Naive thymus-derived CD4-positive, alpha-beta T cell (primary cell): ENCODE results near the gene CDH4. TPM values are rescaled to one million over a fixed set of nuclear protein-coding genes. Genes with fewer than 3 reads are reported as not detected.
"Not testable (repeated sequence)": the region's sequence is repeated elsewhere in the genome, so short reads cannot be mapped to it uniquely, and the experiment has no call there.

Source experiments
- ATAC-seq: fragments of 150-1000 bp; cut with Tn5 transposase; 2 replicates; pipeline ENCODE4 v1.10.0; 2021; ENCODE audit warnings: mild to moderate bottlenecking, moderate library complexity
- CTCF ChIA-PET: fragments of 350-600 bp; sonication (Branson Sonifier 250); formaldehyde crosslinking; loops from one replicate; lab custom pipeline; 2021; ENCODE audit warnings: antibody characterized with exemption; lab: Charles Lee
- POLR2A ChIA-PET: fragments of 350-600 bp; sonication (Branson Sonifier 250); formaldehyde crosslinking; loops from one replicate; lab custom pipeline; 2021; ENCODE audit warnings: antibody characterized with exemption, inconsistent platforms; lab: Charles Lee
- DNase-seq, 9 donors: peaks; one replicate each; pipeline versions ENCODE4 v3.0.0 to v3.0.0-alpha.2; 2020 to 2022; ENCODE audit warnings: mixed read lengths in 1 of 9
- H3K27ac ChIP-seq: one replicate; pipeline ENCODE4 v1.7.0; 2013; ENCODE audit warnings: mild to moderate bottlenecking, low read depth, low read length, moderate library complexity
- H3K27me3 ChIP-seq, 2 donors: one replicate each; pipeline ENCODE4 v1.7.0; 2013; ENCODE audit warnings: low read length in 2 of 2, mild to moderate bottlenecking in 2 of 2, moderate library complexity in 2 of 2; ENCODE audit not compliant: control insufficient read depth in 2 of 2, insufficient read depth in 2 of 2
- H3K36me3 ChIP-seq, 3 experiments: 1 replicate in 2 of 3; 2 replicates in 1 of 3; pipeline ENCODE4 v1.7.0; 2013; ENCODE audit warnings: low read length in 3 of 3, mild to moderate bottlenecking in 3 of 3, moderate library complexity in 1 of 3; ENCODE audit not compliant: insufficient read depth in 3 of 3, control insufficient read depth in 2 of 3
- H3K4me1 ChIP-seq, 2 donors: one replicate each; pipeline ENCODE4 v1.7.0; 2013; ENCODE audit warnings: low read length in 2 of 2, mild to moderate bottlenecking in 2 of 2, moderate library complexity in 1 of 2; ENCODE audit not compliant: control insufficient read depth in 2 of 2, insufficient read depth in 2 of 2
- H3K4me3 ChIP-seq: 2 replicates; pipeline ENCODE4 v1.7.0; 2013; ENCODE audit warnings: mild to moderate bottlenecking, low read length
- H3K9me3 ChIP-seq, 3 experiments: 1 replicate in 2 of 3; 2 replicates in 1 of 3; pipeline ENCODE4 v1.7.0; 2013; ENCODE audit warnings: low read length in 3 of 3; ENCODE audit not compliant: control insufficient read depth in 2 of 3
- H3K27ac Mint-ChIP-seq, 9 donors: one replicate each; pipeline ENCODE4 v1.8.0; 2020 to 2022; ENCODE audit warnings: mixed read lengths in 9 of 9, mild to moderate bottlenecking in 8 of 9, moderate library complexity in 5 of 9, inconsistent platforms in 2 of 9
- H3K27me3 Mint-ChIP-seq, 5 donors: one replicate each; pipeline ENCODE4 v1.8.0; 2021 to 2022; ENCODE audit warnings: mixed read lengths in 5 of 5, mild to moderate bottlenecking in 1 of 5
- H3K36me3 Mint-ChIP-seq, 5 donors: one replicate each; pipeline ENCODE4 v1.8.0; 2020 to 2022; ENCODE audit warnings: mixed read lengths in 5 of 5, mild to moderate bottlenecking in 3 of 5, inconsistent platforms in 1 of 5
- H3K4me1 Mint-ChIP-seq, 7 donors: one replicate each; pipeline ENCODE4 v1.8.0; 2020 to 2022; ENCODE audit warnings: mixed read lengths in 7 of 7, mild to moderate bottlenecking in 3 of 7, inconsistent platforms in 1 of 7
- H3K4me3 Mint-ChIP-seq, 10 donors: one replicate each; pipeline ENCODE4 v1.8.0; 2020 to 2022; ENCODE audit warnings: mild to moderate bottlenecking in 10 of 10, mixed read lengths in 10 of 10, moderate library complexity in 6 of 10, inconsistent platforms in 2 of 10
- H3K9me3 Mint-ChIP-seq, 11 donors: one replicate each; pipeline ENCODE4 v1.8.0; 2020 to 2022; ENCODE audit warnings: mixed read lengths in 11 of 11, mild to moderate bottlenecking in 4 of 11, inconsistent platforms in 1 of 11, moderate library complexity in 1 of 11
- intact Hi-C, 2 donors: fragments of 100-400 bp; cut with micrococcal nuclease; formaldehyde crosslinking; loops; one replicate each; pipeline ENCODE4 v1.15.1; 2023
- polyA plus RNA-seq, 2 donors: library from polyadenylated mRNA; unstranded; fragments of 300-500 nt; fragmentation: Illumina TruSeq; gene quantifications; one replicate each; pipeline ENCODE4 v1.2.3, GENCODE V29; 2021
- total RNA-seq, 6 experiments: library from RNA in 5 of 6; stranded (reverse) in 5 of 6; gene quantifications; 1 replicate in 5 of 6; 2 replicates in 1 of 6; pipeline ENCODE4 v1.2.3 and lab custom pipeline; 2021 to 2026

The CDH4 gene
- total and polyA plus RNA-seq, 7 experiments from 2014 or later = 0.05 to 0.43 (median 0.14) TPM; not detected in 1

DNA sequence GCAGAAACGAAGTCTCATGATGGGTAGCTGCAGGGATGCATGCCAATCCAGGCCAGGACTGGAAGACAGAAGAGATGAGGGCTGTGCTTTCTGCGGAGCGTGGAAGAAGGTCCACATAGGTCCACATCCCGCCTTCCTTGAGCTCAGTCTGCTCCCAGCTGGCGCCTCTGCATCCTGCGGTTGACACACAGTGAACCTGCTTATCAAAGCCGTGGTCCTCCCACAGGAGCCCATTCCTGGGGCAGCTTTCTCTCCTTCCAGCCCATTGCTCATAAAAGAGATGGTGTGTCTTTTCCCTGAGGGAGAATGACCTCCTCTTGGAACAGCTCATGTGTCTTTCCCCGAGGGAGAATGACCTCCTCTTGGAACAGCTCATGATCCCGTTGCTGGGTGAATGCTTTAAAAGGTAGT lies 225.4 kb downstream of the CDH4 start:
- Mint-ChIP-seq H3K4me1 (no peaks in the 10 kb centered on the region), H3K27me3 (peaks cover 0 to 35% (median 18%) of the 10 kb centered on the region in 5 donors), H3K27ac (no peak overlapping the region), H3K4me3 (no peak overlapping the region), H3K9me3 (peaks cover 3 to 17% (median 6%) of the 10 kb centered on the region in 11 donors), H3K36me3 (peaks cover 0 to 3% (median 0%) of the 10 kb centered on the region in 5 donors)
- intact Hi-C loops = no loop called here
- DNase-seq (no peak), ATAC-seq (no peak)
- Histone ChIP-seq H3K9me3 (no peaks in the 10 kb centered on the region), H3K27ac (no peak overlapping the region), H3K27me3 (no peaks in the 10 kb centered on the region), H3K36me3 (no peaks in the 10 kb centered on the region), H3K4me1 (no peaks in the 10 kb centered on the region), H3K4me3 (no peak overlapping the region)
- CTCF ChIA-PET = no interaction called here
- POLR2A ChIA-PET = no interaction called here

DNA sequence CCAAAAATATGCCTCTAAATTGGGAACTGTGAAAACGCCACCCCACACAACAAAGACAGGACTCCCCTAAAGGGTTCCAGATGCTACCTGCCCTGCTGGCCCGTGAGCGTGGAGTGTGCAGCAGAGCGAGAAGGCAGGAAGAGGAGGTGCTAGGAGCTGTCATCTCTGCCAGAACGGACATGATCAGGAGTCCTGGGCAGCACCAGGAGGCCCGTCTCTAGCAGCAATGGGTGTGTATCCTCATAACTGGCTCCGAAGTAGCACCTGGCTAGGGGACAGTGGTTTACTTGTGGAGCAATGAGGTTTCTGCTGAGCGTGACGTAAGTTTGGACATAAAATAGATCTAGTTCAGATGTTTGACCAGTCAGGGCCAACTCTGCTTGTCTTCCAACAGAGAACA lies 226.0 kb downstream of the CDH4 start:
- Mint-ChIP-seq H3K9me3 (peaks cover 3 to 17% (median 6%) of the 10 kb centered on the region in 11 donors), H3K27ac (no peak overlapping the region), H3K4me1 (no peaks in the 10 kb centered on the region), H3K27me3 (peaks cover 0 to 35% (median 17%) of the 10 kb centered on the region in 5 donors), H3K36me3 (peaks cover 0 to 3% (median 0%) of the 10 kb centered on the region in 5 donors), H3K4me3 (no peak overlapping the region)
- no peak overlapping the region for H3K4me3 ChIP-seq
- H3K27me3 ChIP-seq = no peaks in the 10 kb centered on the region
- POLR2A ChIA-PET = no interaction called here
- intact Hi-C loops = no loop called here
- H3K4me1 ChIP-seq = no peaks in the 10 kb centered on the region
- no peaks in the 10 kb centered on the region for H3K36me3 ChIP-seq
- DNase-seq = no peak
- H3K9me3 ChIP-seq = no peaks in the 10 kb centered on the region
- no peak overlapping the region for H3K27ac ChIP-seq
- CTCF ChIA-PET = no interaction called here
- no peak for ATAC-seq

DNA sequence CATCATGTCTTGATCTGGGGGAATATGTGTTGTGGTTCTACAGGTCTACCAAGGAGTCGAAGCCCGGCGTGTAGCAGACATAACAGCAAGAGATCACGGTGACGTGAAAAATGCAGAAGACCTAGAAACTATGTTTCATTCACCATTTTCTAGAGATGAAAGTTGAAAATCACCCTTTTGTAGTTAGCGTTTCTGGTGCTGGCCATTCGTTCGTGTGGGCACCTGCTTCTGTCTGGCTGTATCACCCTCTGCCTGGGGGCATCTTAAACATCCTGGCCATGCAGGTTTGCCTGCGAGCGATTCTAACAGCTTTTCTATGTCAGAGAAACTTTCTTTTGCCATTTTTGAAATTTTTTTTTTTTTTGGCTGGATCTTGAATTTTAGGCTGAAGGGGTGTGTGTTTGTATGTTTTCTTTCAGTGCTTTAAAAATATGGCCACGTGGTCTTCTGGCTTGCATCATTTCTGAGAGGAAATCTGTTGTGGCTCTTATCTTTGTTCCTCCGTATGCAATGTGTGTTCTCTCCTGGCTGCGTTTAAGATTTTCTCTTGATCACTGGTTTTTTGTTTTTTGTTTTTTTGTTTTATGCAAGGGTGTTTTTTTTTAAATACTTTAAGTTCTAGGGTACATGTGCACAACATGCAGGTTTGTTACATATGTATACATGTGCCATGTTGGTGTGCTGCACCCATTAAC lies 226.7 kb downstream of the CDH4 start:
- H3K27ac ChIP-seq = no peak overlapping the region
- Mint-ChIP-seq H3K36me3 (peaks cover 0 to 3% (median 0%) of the 10 kb centered on the region in 5 donors), H3K9me3 (peaks cover 2 to 17% (median 6%) of the 10 kb centered on the region in 11 donors), H3K27ac (no peak overlapping the region), H3K27me3 (peaks cover 0 to 35% (median 13%) of the 10 kb centered on the region in 5 donors), H3K4me3 (no peak overlapping the region), H3K4me1 (no peaks in the 10 kb centered on the region)
- H3K4me1 ChIP-seq = no peaks in the 10 kb centered on the region
- ATAC-seq = no peak
- no peaks in the 10 kb centered on the region for H3K9me3 ChIP-seq
- ChIA-PET POLR2A (no interaction called here), CTCF (no interaction called here)
- DNase-seq = no peak
- H3K27me3 ChIP-seq = no peaks in the 10 kb centered on the region
- H3K4me3 ChIP-seq = no peak overlapping the region
- no peaks in the 10 kb centered on the region for H3K36me3 ChIP-seq
- intact Hi-C loops = no loop called here

DNA sequence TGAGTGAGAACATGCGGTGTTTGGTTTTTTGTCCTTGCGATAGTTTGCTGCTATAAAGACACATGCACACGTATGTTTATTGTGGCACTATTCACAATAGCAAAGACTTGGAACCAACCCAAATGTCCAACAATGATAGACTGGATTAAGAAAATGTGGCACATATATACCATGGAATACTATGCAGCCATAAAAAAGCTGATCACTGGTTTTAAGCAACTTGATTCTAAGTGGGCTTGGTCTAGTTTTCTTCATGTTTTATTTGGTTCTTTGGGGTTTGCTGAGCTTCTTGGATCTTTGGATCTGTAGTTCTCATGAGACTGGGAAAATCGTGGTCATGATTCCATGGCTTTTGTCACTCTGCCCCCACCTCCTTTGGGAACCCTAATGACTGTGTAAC lies 227.4 kb downstream of the CDH4 start:
- H3K27me3 ChIP-seq, H3K36me3 ChIP-seq, CTCF ChIA-PET, H3K4me3 ChIP-seq, H3K4me3 Mint-ChIP-seq, H3K36me3 Mint-ChIP-seq, H3K4me1 ChIP-seq, intact Hi-C loops, ATAC-seq, H3K4me1 Mint-ChIP-seq, H3K27ac Mint-ChIP-seq, H3K9me3 ChIP-seq, POLR2A ChIA-PET, H3K27ac ChIP-seq, DNase-seq: not testable (repeated sequence)
- Mint-ChIP-seq H3K27me3 (peaks cover 0 to 38% (median 15%) of the 10 kb centered on the region in 5 donors), H3K9me3 (peaks cover 2 to 17% (median 7%) of the 10 kb centered on the region in 11 donors)

DNA sequence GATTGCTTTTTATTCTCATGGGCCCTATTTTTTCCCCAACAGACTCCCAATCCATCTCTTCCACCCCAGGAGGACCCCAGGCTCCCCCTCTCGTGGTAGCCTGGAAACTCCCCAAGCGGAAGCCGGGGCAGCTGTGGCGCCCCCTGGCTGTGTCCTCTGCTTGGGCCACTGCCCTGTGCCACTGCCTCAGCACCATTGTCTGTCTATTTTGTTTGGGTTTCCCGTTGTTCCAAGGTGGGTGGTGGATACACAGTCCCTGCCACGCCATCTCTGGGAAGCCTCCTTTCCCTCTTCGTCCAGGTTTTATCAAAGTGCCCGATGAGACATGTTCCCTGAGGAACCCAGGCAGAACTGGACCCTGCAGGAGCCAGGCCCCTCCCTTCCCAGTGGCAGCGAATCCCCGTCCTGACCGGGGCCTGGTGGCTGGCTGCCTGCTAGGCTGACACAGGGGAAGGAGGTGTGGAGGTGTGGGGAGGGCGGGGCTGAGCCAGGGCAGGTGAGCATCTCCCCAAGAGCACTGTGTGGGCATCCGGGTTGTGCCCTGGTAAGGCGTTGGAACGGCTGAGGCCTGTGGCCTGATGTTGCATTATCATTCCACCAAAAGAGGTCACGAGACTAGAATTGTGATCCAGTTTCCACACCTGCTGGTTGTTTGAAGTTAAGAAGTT lies 228.2 kb downstream of the CDH4 start:
- no peaks in the 10 kb centered on the region for H3K36me3 ChIP-seq
- H3K27me3 ChIP-seq = no peaks in the 10 kb centered on the region
- no peaks in the 10 kb centered on the region for H3K9me3 ChIP-seq
- no peak overlapping the region for H3K4me3 Mint-ChIP-seq
- H3K27ac Mint-ChIP-seq = no peak overlapping the region
- no peak overlapping the region for H3K4me3 ChIP-seq
- DNase-seq (no peak), ATAC-seq (no peak)
- no peaks in the 10 kb centered on the region for H3K4me1 ChIP-seq
- intact Hi-C loops = no loop called here
- peaks cover 2 to 17% (median 7%) of the 10 kb centered on the region in 11 donors for H3K9me3 Mint-ChIP-seq
- ChIA-PET CTCF (no interaction called here), POLR2A (no interaction called here)
- H3K4me1 Mint-ChIP-seq = no peaks in the 10 kb centered on the region
- peaks cover 0 to 3% (median 0%) of the 10 kb centered on the region in 5 donors for H3K36me3 Mint-ChIP-seq
- no peak overlapping the region for H3K27ac ChIP-seq
- H3K27me3 Mint-ChIP-seq = peaks cover 0 to 41% (median 15%) of the 10 kb centered on the region in 5 donors

DNA sequence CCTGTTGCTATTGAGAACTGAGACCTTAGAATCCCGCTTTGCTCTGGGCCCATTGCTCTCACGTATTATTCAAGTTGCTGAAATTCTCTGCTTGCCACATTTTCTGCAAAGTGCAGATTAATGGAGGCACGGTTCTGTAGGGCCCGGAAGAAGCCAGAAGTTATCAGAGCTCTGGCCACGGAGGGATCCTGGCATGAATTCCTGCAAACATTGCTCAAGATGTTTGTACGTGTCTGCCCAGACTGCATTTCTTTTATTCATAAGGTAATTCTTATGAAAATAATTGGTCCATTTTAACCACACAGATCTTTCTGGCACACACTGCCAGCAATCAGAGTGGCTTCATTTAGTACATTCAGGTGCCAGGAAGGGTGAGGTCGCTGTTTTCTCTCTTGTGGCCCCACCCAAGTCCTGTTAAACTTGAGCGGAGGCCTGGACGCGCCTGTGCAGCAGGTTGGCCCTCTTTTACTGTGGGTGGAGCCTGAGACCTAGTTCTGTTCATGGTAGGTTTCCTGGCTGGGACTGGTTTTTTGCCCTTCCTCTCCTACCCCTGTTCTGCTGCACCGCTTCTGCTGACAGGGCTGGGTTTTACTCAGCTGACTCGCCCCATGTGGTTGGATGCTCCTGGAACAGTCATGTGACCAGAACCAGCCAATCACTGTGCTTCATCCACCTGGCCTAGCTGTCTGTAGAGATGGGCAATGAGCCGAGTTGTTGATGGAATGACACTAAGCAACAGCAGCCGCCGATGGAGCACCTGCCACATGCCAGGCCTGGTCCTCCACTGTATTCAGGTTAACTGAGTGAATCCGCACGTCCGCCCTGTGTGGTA lies 230.2 kb downstream of the CDH4 start:
- Mint-ChIP-seq H3K4me3 (no peak overlapping the region), H3K36me3 (no peaks in the 10 kb centered on the region), H3K4me1 (no peaks in the 10 kb centered on the region), H3K27me3 (peaks cover 0 to 32% (median 9%) of the 10 kb centered on the region in 5 donors), H3K9me3 (peaks cover 2 to 13% (median 7%) of the 10 kb centered on the region in 11 donors), H3K27ac (no peak overlapping the region)
- ChIA-PET CTCF (no interaction called here), POLR2A (no interaction called here)
- no peak overlapping the region for H3K27ac ChIP-seq
- DNase-seq = no peak
- H3K36me3 ChIP-seq = no peaks in the 10 kb centered on the region
- no peak overlapping the region for H3K4me3 ChIP-seq
- H3K4me1 ChIP-seq = no peaks in the 10 kb centered on the region
- H3K27me3 ChIP-seq = no peaks in the 10 kb centered on the region
- intact Hi-C loops = no loop called here
- no peaks in the 10 kb centered on the region for H3K9me3 ChIP-seq
- ATAC-seq = no peak
